ENCODE measurements around the gene MYL10.

DNA sequence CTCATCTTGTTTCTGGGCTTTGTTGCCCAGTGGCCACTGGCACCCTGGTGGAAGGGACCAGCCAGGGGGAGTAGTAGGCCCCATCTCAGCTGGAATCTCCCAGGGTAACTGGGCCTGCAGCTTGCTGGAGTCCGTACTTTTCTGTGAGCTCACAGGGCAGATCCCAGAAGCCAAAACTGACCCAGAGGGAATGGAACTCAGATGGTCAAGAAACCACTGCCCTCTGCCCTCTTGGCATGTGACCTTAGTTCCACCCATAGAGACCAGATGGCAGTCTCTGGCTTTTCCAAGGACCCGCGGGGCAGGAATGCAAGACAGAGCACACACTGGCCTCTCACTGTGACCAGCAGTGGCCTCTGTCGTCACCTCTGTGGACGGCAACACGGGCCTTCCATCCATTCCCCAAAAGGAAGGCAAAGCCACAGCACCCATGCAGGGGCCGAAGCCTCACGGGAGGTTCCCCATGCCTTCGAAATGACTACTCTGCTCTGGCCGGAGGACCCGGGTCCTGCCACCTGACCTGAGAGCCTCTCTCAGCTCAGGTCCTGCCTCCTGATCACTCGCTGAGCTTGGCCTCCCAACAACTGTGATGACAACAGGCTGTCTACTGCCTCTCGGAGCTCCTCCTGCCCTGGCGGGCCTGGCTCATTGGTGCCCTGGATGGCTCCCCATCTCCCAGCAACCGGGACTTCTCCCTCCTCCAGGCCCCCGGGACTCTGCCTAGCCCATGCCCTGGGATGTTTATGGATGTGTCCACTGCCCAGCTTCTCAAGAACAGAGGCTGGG lies 29.9 kb downstream of the MYL10 start:
- TF ChIP-seq, protein P1, sequence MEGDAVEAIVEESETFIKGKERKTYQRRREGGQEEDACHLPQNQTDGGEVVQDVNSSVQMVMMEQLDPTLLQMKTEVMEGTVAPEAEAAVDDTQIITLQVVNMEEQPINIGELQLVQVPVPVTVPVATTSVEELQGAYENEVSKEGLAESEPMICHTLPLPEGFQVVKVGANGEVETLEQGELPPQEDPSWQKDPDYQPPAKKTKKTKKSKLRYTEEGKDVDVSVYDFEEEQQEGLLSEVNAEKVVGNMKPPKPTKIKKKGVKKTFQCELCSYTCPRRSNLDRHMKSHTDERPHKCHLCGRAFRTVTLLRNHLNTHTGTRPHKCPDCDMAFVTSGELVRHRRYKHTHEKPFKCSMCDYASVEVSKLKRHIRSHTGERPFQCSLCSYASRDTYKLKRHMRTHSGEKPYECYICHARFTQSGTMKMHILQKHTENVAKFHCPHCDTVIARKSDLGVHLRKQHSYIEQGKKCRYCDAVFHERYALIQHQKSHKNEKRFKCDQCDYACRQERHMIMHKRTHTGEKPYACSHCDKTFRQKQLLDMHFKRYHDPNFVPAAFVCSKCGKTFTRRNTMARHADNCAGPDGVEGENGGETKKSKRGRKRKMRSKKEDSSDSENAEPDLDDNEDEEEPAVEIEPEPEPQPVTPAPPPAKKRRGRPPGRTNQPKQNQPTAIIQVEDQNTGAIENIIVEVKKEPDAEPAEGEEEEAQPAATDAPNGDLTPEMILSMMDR (IDR thresholded peaks at IDR 0.05): no peak
- TF ChIP-seq POLR2A (IDR thresholded peaks at IDR 0.05): no peak
